Stimulated activated CD8-positive, alpha-beta memory T cell treated with anti-CD3 and anti-CD28 coated beads, Interleukin-4, amount 100 ng/mL, for 4 hours (primary cell): ENCODE results near the gene LRRC7.

Source experiments
- DNase-seq, 2 donors: peaks; one replicate each; pipeline ENCODE4 v3.0.0-alpha.2; 2020; ENCODE audit warnings: low read depth in 2 of 2, low spot score in 1 of 2

LRRC7 gene

GRCh38 chr1:69567652-69568420 is at the start of gene LRRC7:
TSS of gene LRRC7 (plus strand) at chr1:69567922. CDS start at chr1:69568640, 718 bp downstream.
- DNase-seq, result no peak

GRCh38 chr1:69519006-69519405 is 48.7 kb upstream of the LRRC7 start:
- DNase-seq, result no peak

- no peak for DNase-seq
Measured at GRCh38 chr1:69520326-69520725, 47.4 kb upstream of the LRRC7 start.

GRCh38 chr1:69523032-69523431 is 44.7 kb upstream of the LRRC7 start:
- DNase-seq, result no peak

- no peak for DNase-seq
Measured at GRCh38 chr1:69523461-69523860, 44.3 kb upstream of the LRRC7 start.

GRCh38 chr1:69524015-69524414 is 43.7 kb upstream of the LRRC7 start:
- no peak for DNase-seq

- no peak for DNase-seq
Measured at GRCh38 chr1:69527273-69527672, 40.4 kb upstream of the LRRC7 start.

GRCh38 chr1:69528376-69528775 is 39.3 kb upstream of the LRRC7 start:
- DNase-seq, result no peak

GRCh38 chr1:69533343-69533742 is 34.4 kb upstream of the LRRC7 start:
- DNase-seq, result no peak

GRCh38 chr1:69534829-69535228 is 32.9 kb upstream of the LRRC7 start:
- DNase-seq, result no peak

- no peak for DNase-seq
Measured at GRCh38 chr1:69535490-69535889, 32.2 kb upstream of the LRRC7 start.

GRCh38 chr1:69540052-69540451 is 27.7 kb upstream of the LRRC7 start:
- DNase-seq, result no peak

GRCh38 chr1:69551476-69552324 is 16.0 kb upstream of the LRRC7 start:
- DNase-seq, result no peak

- no peak for DNase-seq
Measured at GRCh38 chr1:69553726-69554125, 14.0 kb upstream of the LRRC7 start.

- no peak for DNase-seq
Measured at GRCh38 chr1:69568421-69569174, 876 bp downstream of the LRRC7 start.

- DNase-seq, result no peak
Measured at GRCh38 chr1:69569175-69569541, 1.4 kb downstream of the LRRC7 start.

GRCh38 chr1:69569576-69570328 is 2.0 kb downstream of the LRRC7 start:
- DNase-seq, result no peak

- no peak for DNase-seq
Measured at GRCh38 chr1:69570356-69570755, 2.6 kb downstream of the LRRC7 start.

- DNase-seq, result no peak
Measured at GRCh38 chr1:69572921-69573320, 5.2 kb downstream of the LRRC7 start.

- DNase-seq, result no peak
Measured at GRCh38 chr1:69573911-69574310, 6.2 kb downstream of the LRRC7 start.

- DNase-seq, result no peak
Measured at GRCh38 chr1:69585666-69586065, 17.9 kb downstream of the LRRC7 start.
